IMR-90 (cell line): Measurements from ENCODE around the gene YWHAG. TPM values are rescaled to one million over a fixed set of nuclear protein-coding genes. Genes with fewer than 3 reads are reported as not detected.

ENCODE experiments used
- ATAC-seq: fragments of 200-7000 bp; cut with Tn5 transposase; 2 replicates; pipeline ENCODE4 v1.9.1; 2020; ENCODE audit warnings: low read depth, mild to moderate bottlenecking, moderate library complexity
- BruUV-seq: library from RNA; stranded (reverse); fragments of 400-500 nt; replicated peaks from 2 replicates; lab custom pipeline; 2021; lab: Mats Ljungman, UMichigan
- CTCF ChIA-PET: fragments of 300-600 bp; formaldehyde crosslinking; extraction: SDS; loops from one replicate; lab custom pipeline; 2021; ENCODE audit warnings: antibody characterized with exemption; lab: Yijun Ruan, JAX
- POLR2A ChIA-PET: fragments of 300-600 bp; sonication (Branson Sonifier 250); formaldehyde crosslinking; loops from one replicate; lab custom pipeline; 2022; ENCODE audit warnings: antibody characterized with exemption; ENCODE audit not compliant: unreplicated experiment; lab: Charles Lee
- DNase-seq: peaks from one replicate; pipeline ENCODE4 v3.0.0; 2013
- H2AFZ ChIP-seq: replicated peaks from 2 replicates; pipeline ENCODE3; 2013; ENCODE audit warnings: low read length, mild to moderate bottlenecking; ENCODE audit not compliant: poor library complexity
- H2AK5ac ChIP-seq: 2 replicates; pipeline ENCODE4 v1.6.1; 2013; ENCODE audit warnings: low read depth, low read length, inconsistent platforms
- H2AK9ac ChIP-seq: replicated peaks from 2 replicates; pipeline ENCODE3; 2013; ENCODE audit warnings: mild to moderate bottlenecking, low read depth, low read length, moderate library complexity; ENCODE audit not compliant: poor library complexity
- H2BK120ac ChIP-seq: 2 replicates; pipeline ENCODE4 v1.6.1; 2013; ENCODE audit warnings: low read depth, low read length, inconsistent platforms
- H2BK15ac ChIP-seq: 3 replicates; pipeline ENCODE4 v1.6.1; 2013; ENCODE audit warnings: low read depth, low read length, inconsistent platforms
- H2BK20ac ChIP-seq: 2 replicates; pipeline ENCODE4 v1.6.1; 2013; ENCODE audit warnings: low read depth, mild to moderate bottlenecking, inconsistent platforms, low read length, moderate library complexity
- H2BK5ac ChIP-seq: 2 replicates; pipeline ENCODE4 v1.6.1; 2013; ENCODE audit warnings: mild to moderate bottlenecking, low read depth, low read length, inconsistent platforms; ENCODE audit not compliant: poor library complexity, severe bottlenecking
- H3K14ac ChIP-seq: replicated peaks from 2 replicates; pipeline ENCODE4 v1.6.1; 2013; ENCODE audit warnings: low read depth, low read length, inconsistent platforms
- H3K18ac ChIP-seq: 2 replicates; pipeline ENCODE4 v1.6.1; 2013; ENCODE audit warnings: low read depth, low read length, control low read depth
- H3K23ac ChIP-seq: 2 replicates; pipeline ENCODE4 v1.6.1; 2013; ENCODE audit warnings: low read depth, low read length, inconsistent platforms
- H3K27ac ChIP-seq: 2 replicates; pipeline ENCODE4 v1.5.1; 2013; ENCODE audit warnings: mild to moderate bottlenecking, control low read depth, low read length; ENCODE audit not compliant: insufficient read depth
- H3K27me3 ChIP-seq: 2 replicates; pipeline ENCODE4 v1.6.1; 2013; ENCODE audit warnings: low read length; ENCODE audit not compliant: control insufficient read depth, insufficient read depth
- H3K36me3 ChIP-seq: 2 replicates; pipeline ENCODE4 v1.6.1; 2013; ENCODE audit warnings: low read length, mixed read lengths; ENCODE audit not compliant: control insufficient read depth, insufficient read depth
- H3K4ac ChIP-seq: 2 replicates; pipeline ENCODE4 v1.6.1; 2013; ENCODE audit warnings: low read depth, low read length, inconsistent platforms
- H3K4me1 ChIP-seq: 2 replicates; pipeline ENCODE4 v1.6.1; 2013; ENCODE audit warnings: low read length, mixed read lengths; ENCODE audit not compliant: control insufficient read depth, insufficient read depth
- H3K4me2 ChIP-seq: 2 replicates; pipeline ENCODE4 v1.6.1; 2013; ENCODE audit warnings: low read depth, mild to moderate bottlenecking, control low read depth, low read length, moderate library complexity
- H3K4me3 ChIP-seq: 2 replicates; pipeline ENCODE4 v1.5.1; 2013; ENCODE audit warnings: low read depth, mild to moderate bottlenecking, control low read depth, low read length, moderate library complexity; ENCODE audit not compliant: insufficient read depth
- H3K56ac ChIP-seq: 2 replicates; pipeline ENCODE4 v1.6.1; 2013; ENCODE audit warnings: low read length, inconsistent platforms; ENCODE audit not compliant: insufficient read depth; ENCODE audit errors: extremely low read depth
- H3K79me1 ChIP-seq, 2 experiments: 2 replicates each; pipeline ENCODE4 v1.6.1; 2013; ENCODE audit warnings: low read length in 2 of 2, inconsistent platforms in 1 of 2, low read depth in 1 of 2
- H3K9ac ChIP-seq: 2 replicates; pipeline ENCODE4 v1.6.1; 2013; ENCODE audit warnings: low read depth, low read length, control low read depth
- H3K9me1 ChIP-seq: 2 replicates; pipeline ENCODE4 v1.6.1; 2013; ENCODE audit warnings: low read length, inconsistent platforms; ENCODE audit not compliant: insufficient read depth
- H3K9me3 ChIP-seq: 2 replicates; pipeline ENCODE4 v1.6.1; 2013; ENCODE audit warnings: low read length; ENCODE audit not compliant: control insufficient read depth, insufficient read depth
- H4K20me1 ChIP-seq: 2 replicates; pipeline ENCODE4 v1.6.1; 2013; ENCODE audit warnings: low read length, inconsistent platforms; ENCODE audit not compliant: insufficient read depth
- H4K5ac ChIP-seq: 2 replicates; pipeline ENCODE4 v1.6.1; 2013; ENCODE audit warnings: mild to moderate bottlenecking, low read depth, low read length, control low read depth
- H4K8ac ChIP-seq, 2 experiments: 2 replicates each; pipeline ENCODE4 v1.6.1; 2013; ENCODE audit warnings: low read depth in 2 of 2, low read length in 2 of 2, control low read depth in 1 of 2, inconsistent platforms in 1 of 2
- H4K91ac ChIP-seq: 2 replicates; pipeline ENCODE4 v1.6.1; 2013; ENCODE audit warnings: low read depth, low read length, inconsistent platforms; ENCODE audit not compliant: insufficient read depth
- BHLHE40 ChIP-seq: fragments of 150-350 bp; IDR thresholded peaks from 2 replicates; pipeline ENCODE4 v1.6.1; 2016; ENCODE audit warnings: mild to moderate bottlenecking, low read depth, low read length
- CEBPB ChIP-seq: IDR thresholded peaks from 2 replicates; pipeline ENCODE4 v1.6.1; 2012; ENCODE audit warnings: low read depth, low read length, improper control_type of control experiment
- CHD1 ChIP-seq: IDR thresholded peaks from 2 replicates; pipeline ENCODE4 v1.6.1; 2012; ENCODE audit warnings: low read depth, low read length, improper control_type of control experiment
- CTCF ChIP-seq: conservative IDR thresholded peaks from 2 replicates; pipeline ENCODE4 v1.5.1; 2012; ENCODE audit warnings: mild to moderate bottlenecking, low read depth, low read length, improper control_type of control experiment
- ELK1 ChIP-seq: fragments of 150-350 bp; IDR thresholded peaks from 2 replicates; pipeline ENCODE4 v1.6.1; 2016; ENCODE audit warnings: low read depth, mild to moderate bottlenecking, low read length, moderate library complexity, borderline replicate concordance
- FOS ChIP-seq: fragments of 150-350 bp; IDR thresholded peaks from 2 replicates; pipeline ENCODE4 v1.6.1; 2016; ENCODE audit warnings: low read depth, low read length
- MAFK ChIP-seq: IDR thresholded peaks from 2 replicates; pipeline ENCODE4 v1.6.1; 2012; ENCODE audit warnings: low read depth, low read length, improper control_type of control experiment
- MAZ ChIP-seq: IDR thresholded peaks from 2 replicates; pipeline ENCODE4 v1.6.1; 2012; ENCODE audit warnings: low read depth, mild to moderate bottlenecking, low read length, improper control_type of control experiment, moderate library complexity, borderline replicate concordance
- MXI1 ChIP-seq: IDR thresholded peaks from 2 replicates; pipeline ENCODE4 v1.6.1; 2012; ENCODE audit warnings: low read depth, mild to moderate bottlenecking, low read length, moderate library complexity, borderline replicate concordance
- NFE2L2 ChIP-seq: fragments of 150-350 bp; IDR thresholded peaks from 2 replicates; pipeline ENCODE4 v1.6.1; 2016; ENCODE audit warnings: low read depth, mild to moderate bottlenecking, low read length
- POLR2A ChIP-seq: IDR thresholded peaks from 2 replicates; pipeline ENCODE4 v1.6.1; 2012; ENCODE audit warnings: mild to moderate bottlenecking, low read depth, low read length
- RAD21 ChIP-seq: IDR thresholded peaks from 2 replicates; pipeline ENCODE4 v1.6.1; 2012; ENCODE audit warnings: low read length, improper control_type of control experiment
- RCOR1 ChIP-seq: IDR thresholded peaks from 2 replicates; pipeline ENCODE4 v1.6.1; 2012; ENCODE audit warnings: mild to moderate bottlenecking, low read length, improper control_type of control experiment; ENCODE audit not compliant: insufficient replicate concordance
- RFX5 ChIP-seq: IDR thresholded peaks from 2 replicates; pipeline ENCODE4 v1.8.0; 2012; ENCODE audit warnings: low read depth, mild to moderate bottlenecking, low read length, moderate library complexity
- SMC3 ChIP-seq: fragments of 150-350 bp; IDR thresholded peaks from 2 replicates; pipeline ENCODE4 v1.6.1; 2016; ENCODE audit warnings: low read depth, mild to moderate bottlenecking, antibody characterized with exemption, low read length, moderate library complexity
- USF2 ChIP-seq: fragments of 150-350 bp; IDR thresholded peaks from 2 replicates; pipeline ENCODE4 v1.6.1; 2017; ENCODE audit warnings: mild to moderate bottlenecking, antibody characterized with exemption, low read length, low read depth
- WGBS, 2 experiments: methylation state at CpG; one replicate each; pipeline versions ENCODE4 v1.1.5 to v1.1.7; 2013; ENCODE audit warnings: missing lambda C conversion rate in 2 of 2; ENCODE audit not compliant: insufficient read length in 1 of 2; ENCODE audit errors: extremely low coverage in 2 of 2; 5-methylcytosine and 5-hydroxymethylcytosine counted together
- dilution Hi-C: fragments of 300-500 bp; cut with HindIII; formaldehyde crosslinking; loops from one replicate; pipeline ENCODE4 v1.14.3; 2018; ENCODE audit warnings: low sequenced_read_pairs; ENCODE audit not compliant: unreplicated experiment
- in situ Hi-C: fragments of 300-500 bp; cut with MboI; formaldehyde crosslinking; loops from 3 replicates; pipeline ENCODE4 v1.14.3; 2019; ENCODE audit warnings: low sequenced_read_pairs, inconsistent platforms, mixed read lengths
- intact Hi-C: fragments of 100-400 bp; cut with micrococcal nuclease; formaldehyde crosslinking; loops from 2 replicates; pipeline ENCODE4 v1.10.0; 2022
- polyA plus RNA-seq, 3 experiments: library from polyadenylated mRNA; depleted of rRNA; stranded (reverse); fragments of >200 nt; gene quantifications; 2 replicates each; pipeline ENCODE4 v1.2.3, GENCODE V29; 2012; ENCODE audit warnings: low replicate concordance in 1 of 3
- total RNA-seq: library from RNA; depleted of rRNA; stranded (reverse); fragments of >200 nt; gene quantifications from 2 replicates; pipeline ENCODE4 v1.2.3, GENCODE V29; 2012

YWHAG gene
- total and polyA plus RNA-seq, 2 of the 4 experiments (the other 2 are of a cell fraction) = 40.1 to 64.9 TPM

DNA sequence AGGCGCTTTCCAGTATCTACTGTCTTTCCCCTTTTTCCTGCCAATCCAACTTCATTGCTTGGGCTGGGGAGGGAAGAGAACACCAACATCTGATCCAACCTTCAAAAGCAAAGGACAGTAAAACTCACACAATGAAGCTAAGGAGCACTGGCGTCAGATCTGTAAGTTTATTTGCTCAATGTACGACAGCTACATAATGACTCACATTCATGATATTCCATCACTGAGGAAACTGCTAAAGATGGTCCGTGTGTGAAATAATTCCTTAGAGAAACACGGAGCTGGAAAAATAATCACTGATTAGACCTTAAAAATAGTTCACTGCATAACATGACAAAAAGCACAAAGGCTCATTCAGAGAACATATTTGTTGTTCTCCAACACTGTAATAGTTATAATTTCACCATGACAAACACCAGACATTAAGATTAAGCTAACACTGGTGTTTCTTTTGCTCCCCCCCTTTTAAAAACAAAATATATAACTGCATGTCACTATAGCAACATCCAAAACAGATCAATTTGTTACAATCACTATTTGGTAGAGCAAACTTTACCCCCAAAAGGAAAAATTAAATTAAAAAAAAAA lies 32.1 kb downstream of the YWHAG start:
- intact Hi-C loops = no loop called here
- peaks cover 93% of the 10 kb centered on the region for H4K20me1 ChIP-seq
- CTCF ChIA-PET = no interaction called here

More for the DNA sequence above, 32.1 kb downstream of the YWHAG start:
- Histone ChIP-seq H3K56ac (no peak overlapping the region), H3K79me1 (peaks cover 17 to 84% of the 10 kb centered on the region in 2 experiments), H4K8ac (no peak overlapping the region), H2BK120ac (no peak overlapping the region), H2AK5ac (no peak overlapping the region), H3K9me1 (peaks cover 28% of the 10 kb centered on the region), H3K4me2 (no peak overlapping the region), H3K4ac (no peak overlapping the region), H3K4me1 (peaks cover 8% of the 10 kb centered on the region; the same call in 1 of the 2 replicates), H3K27me3 (no peaks in the 10 kb centered on the region), H2AFZ (no peak overlapping the region), H3K14ac (0 out of 2 replicates have a peak overlapping the region, but pooled peaks have one; percentile 12), H3K9me3 (no peaks in the 10 kb centered on the region), H3K9ac (no peak overlapping the region), H2BK15ac (no peak overlapping the region), H3K4me3 (no peak overlapping the region), H3K23ac (no peak overlapping the region), H3K36me3 (peaks cover 43% of the 10 kb centered on the region), H3K27ac (peak overlapping the region; percentile 68; the same call in 1 of the 2 replicates), H4K5ac (no peak overlapping the region), H3K18ac (no peak overlapping the region), H4K91ac (no peak overlapping the region), H2BK20ac (no peak overlapping the region), H2BK5ac (peak overlapping the region; percentile 78), H2AK9ac (peak overlapping the region; percentile 32)
- DNase-seq (peak; percentile 91), ATAC-seq (peak; percentile 62)
- in situ Hi-C loops (no loop called here), dilution Hi-C loops (no loop called here)
- BruUV-seq = no TSS peak
- TF ChIP-seq NFE2L2 (no peak), CEBPB (peak; percentile 77), MAZ (no peak), USF2 (no peak), MAFK (no peak), FOS (peak; percentile 82), RFX5 (no peak), CTCF (no peak), CHD1 (no peak), ELK1 (no peak), MXI1 (no peak), RAD21 (no peak), BHLHE40 (no peak), SMC3 (0 out of 2 replicates have a peak, but pooled peaks have one; percentile 4), RCOR1 (no peak), POLR2A (no peak)
- POLR2A ChIA-PET = interaction anchor here (0.5 kb wide), 1 partner anchor 38 kb away, joined by 3 read pairs; no protein-coding TSS in a partner anchor
- WGBS, 2 experiments = no CpG with 5 or more reads among the region's 5 CpGs
